ENCODE data around the gene DUSP21.

Gene DUSP21

DNA sequence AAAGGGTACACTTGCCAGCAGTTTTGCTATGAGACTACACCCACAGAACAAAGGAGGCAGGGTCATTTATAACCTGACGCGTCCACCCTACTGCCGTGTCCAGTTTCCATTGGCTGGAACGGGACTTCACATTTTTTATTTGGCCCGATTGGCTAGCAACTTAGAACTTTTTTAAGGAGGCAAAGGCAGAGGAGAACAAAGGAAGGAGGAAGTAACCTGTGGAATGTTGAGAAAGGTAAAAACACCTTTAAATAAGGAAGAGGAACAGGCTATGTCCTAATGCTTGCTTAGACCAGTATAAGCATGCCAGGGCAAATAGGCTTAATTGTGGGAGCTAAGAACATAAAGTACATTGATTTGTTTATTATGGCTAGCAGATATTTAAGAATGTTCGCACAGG is 47.8 kb downstream of the DUSP21 start:
- no peak overlapping the region for H3K4me3 ChIP-seq (replicated peaks in 1 of 2; ENCODE audit: low read depth in 2 of 2, low read length in 2 of 2)
- TF ChIP-seq, protein P1, sequence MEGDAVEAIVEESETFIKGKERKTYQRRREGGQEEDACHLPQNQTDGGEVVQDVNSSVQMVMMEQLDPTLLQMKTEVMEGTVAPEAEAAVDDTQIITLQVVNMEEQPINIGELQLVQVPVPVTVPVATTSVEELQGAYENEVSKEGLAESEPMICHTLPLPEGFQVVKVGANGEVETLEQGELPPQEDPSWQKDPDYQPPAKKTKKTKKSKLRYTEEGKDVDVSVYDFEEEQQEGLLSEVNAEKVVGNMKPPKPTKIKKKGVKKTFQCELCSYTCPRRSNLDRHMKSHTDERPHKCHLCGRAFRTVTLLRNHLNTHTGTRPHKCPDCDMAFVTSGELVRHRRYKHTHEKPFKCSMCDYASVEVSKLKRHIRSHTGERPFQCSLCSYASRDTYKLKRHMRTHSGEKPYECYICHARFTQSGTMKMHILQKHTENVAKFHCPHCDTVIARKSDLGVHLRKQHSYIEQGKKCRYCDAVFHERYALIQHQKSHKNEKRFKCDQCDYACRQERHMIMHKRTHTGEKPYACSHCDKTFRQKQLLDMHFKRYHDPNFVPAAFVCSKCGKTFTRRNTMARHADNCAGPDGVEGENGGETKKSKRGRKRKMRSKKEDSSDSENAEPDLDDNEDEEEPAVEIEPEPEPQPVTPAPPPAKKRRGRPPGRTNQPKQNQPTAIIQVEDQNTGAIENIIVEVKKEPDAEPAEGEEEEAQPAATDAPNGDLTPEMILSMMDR (IDR thresholded peaks at IDR 0.05; ENCODE audit: low read depth, low read length): no peak
- no peak for DNase-seq (ENCODE audit: low read depth in 2 of 2)
